Kidney epithelial cell (primary cell): ENCODE measurements around the gene NUP85. TPM values are rescaled to one million over a fixed set of nuclear protein-coding genes. Genes with fewer than 3 reads are reported as not detected.

Source experiments
- DNase-seq: peaks from one replicate; pipeline ENCODE4 v3.0.0-alpha.2; 2010; ENCODE audit warnings: low read depth
- H3K27me3 ChIP-seq: 2 replicates; pipeline ENCODE4 v1.6.0; 2011; ENCODE audit warnings: low read length; ENCODE audit not compliant: control insufficient read depth, insufficient read depth
- H3K36me3 ChIP-seq: 2 replicates; pipeline ENCODE4 v1.5.1; 2011; ENCODE audit warnings: low read length; ENCODE audit not compliant: control insufficient read depth, insufficient read depth
- H3K4me3 ChIP-seq: 2 replicates; pipeline ENCODE4 v1.5.1; 2011; ENCODE audit warnings: low read depth, mild to moderate bottlenecking, control low read depth, low read length
- total RNA-seq: library from RNA; depleted of rRNA; stranded (reverse); fragments of >200 nt; gene quantifications from 2 replicates; pipeline ENCODE4 v1.2.3, GENCODE V29; 2015
- TF ChIP-seq, protein P1 (sequence below): IDR thresholded peaks from 2 replicates; pipeline ENCODE4 v1.5.1; 2011; ENCODE audit warnings: mild to moderate bottlenecking, moderate library complexity, low read length, control low read depth, inconsistent platforms; ENCODE audit not compliant: insufficient read depth, poor library complexity, severe bottlenecking

Gene NUP85
- total RNA-seq, 1 donor from 2014 or later = 37.2 TPM

DNA sequence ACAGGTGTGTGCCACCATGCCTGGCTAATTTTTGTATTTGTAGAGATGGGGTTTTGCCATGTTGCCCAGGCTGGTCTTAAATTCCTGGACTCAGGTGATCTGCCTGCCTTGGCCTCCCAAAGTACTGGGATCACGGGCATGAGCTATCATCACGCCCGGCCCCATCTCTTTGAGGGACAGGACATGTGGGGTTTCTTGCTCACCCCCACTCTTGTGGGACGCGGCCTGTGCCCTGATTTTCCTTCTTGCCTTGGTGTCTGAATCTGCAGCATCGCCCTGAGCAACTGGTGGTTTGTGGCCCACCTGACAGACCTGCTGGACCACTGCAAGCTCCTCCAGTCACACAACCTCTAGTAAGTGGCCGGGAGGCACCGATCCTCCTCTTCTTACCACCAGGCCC, 25.6 kb downstream of the NUP85 start:
- no peak for DNase-seq
- H3K27me3 ChIP-seq = no peaks in the 10 kb centered on the region
- peaks cover 3% of the 10 kb centered on the region for H3K36me3 ChIP-seq
- H3K4me3 ChIP-seq = no peak overlapping the region
- TF ChIP-seq, protein P1, sequence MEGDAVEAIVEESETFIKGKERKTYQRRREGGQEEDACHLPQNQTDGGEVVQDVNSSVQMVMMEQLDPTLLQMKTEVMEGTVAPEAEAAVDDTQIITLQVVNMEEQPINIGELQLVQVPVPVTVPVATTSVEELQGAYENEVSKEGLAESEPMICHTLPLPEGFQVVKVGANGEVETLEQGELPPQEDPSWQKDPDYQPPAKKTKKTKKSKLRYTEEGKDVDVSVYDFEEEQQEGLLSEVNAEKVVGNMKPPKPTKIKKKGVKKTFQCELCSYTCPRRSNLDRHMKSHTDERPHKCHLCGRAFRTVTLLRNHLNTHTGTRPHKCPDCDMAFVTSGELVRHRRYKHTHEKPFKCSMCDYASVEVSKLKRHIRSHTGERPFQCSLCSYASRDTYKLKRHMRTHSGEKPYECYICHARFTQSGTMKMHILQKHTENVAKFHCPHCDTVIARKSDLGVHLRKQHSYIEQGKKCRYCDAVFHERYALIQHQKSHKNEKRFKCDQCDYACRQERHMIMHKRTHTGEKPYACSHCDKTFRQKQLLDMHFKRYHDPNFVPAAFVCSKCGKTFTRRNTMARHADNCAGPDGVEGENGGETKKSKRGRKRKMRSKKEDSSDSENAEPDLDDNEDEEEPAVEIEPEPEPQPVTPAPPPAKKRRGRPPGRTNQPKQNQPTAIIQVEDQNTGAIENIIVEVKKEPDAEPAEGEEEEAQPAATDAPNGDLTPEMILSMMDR = no peak

DNA sequence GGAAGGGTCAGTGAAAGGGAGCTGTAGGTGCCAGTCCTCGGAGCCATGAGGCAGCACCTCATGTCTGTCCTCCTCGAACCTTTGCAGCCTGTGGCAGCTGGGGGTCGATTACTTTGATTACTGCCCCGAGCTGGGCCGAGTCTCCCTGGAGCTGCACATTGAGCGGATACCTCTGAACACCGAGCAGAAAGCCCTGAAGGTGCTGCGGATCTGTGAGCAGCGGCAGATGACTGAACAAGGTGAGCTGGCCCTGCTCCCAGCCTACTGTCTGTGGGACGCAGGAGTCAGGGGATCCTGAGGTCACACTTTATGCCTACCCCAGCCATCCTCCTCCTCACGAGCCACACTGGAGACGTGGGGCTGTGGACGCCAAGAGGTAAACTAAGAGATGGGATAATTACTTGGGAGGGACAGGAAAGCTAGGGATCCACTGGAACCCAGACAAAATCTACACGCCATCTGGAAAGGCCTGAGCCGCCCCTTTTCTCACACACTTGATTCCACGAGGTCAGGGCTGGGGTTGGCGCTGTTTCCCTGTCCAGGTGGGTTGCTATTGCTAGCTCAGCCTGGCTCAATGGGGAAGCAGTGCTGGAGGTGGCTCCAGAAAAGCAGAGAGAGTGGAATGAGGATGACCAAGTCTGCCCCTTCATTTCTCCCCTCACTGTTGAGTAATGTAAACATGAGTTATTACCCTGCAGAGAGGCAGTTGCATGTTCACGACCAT, 26.4 kb downstream of the NUP85 start:
- Histone ChIP-seq H3K27me3 (no peaks in the 10 kb centered on the region), H3K36me3 (peaks cover 3% of the 10 kb centered on the region), H3K4me3 (no peak overlapping the region)
- TF ChIP-seq, protein P1 = no peak
- no peak for DNase-seq

DNA sequence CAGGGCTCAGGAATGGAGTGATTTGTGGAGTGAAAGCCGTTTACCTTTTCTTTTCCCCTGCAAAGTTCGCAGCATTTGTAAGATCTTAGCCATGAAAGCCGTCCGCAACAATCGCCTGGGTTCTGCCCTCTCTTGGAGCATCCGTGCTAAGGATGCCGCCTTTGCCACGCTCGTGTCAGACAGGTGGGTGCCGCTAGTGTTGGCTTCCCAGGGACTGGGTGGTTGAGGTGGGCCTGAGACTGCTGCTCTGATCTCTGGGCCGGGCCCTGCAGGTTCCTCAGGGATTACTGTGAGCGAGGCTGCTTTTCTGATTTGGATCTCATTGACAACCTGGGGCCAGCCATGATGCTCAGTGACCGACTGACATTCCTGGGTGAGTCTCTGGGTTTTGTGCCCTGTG, 27.3 kb downstream of the NUP85 start:
- no peak for DNase-seq
- Histone ChIP-seq H3K4me3 (no peak overlapping the region), H3K36me3 (peaks cover 3% of the 10 kb centered on the region), H3K27me3 (no peaks in the 10 kb centered on the region)
- TF ChIP-seq, protein P1 = no peak

DNA sequence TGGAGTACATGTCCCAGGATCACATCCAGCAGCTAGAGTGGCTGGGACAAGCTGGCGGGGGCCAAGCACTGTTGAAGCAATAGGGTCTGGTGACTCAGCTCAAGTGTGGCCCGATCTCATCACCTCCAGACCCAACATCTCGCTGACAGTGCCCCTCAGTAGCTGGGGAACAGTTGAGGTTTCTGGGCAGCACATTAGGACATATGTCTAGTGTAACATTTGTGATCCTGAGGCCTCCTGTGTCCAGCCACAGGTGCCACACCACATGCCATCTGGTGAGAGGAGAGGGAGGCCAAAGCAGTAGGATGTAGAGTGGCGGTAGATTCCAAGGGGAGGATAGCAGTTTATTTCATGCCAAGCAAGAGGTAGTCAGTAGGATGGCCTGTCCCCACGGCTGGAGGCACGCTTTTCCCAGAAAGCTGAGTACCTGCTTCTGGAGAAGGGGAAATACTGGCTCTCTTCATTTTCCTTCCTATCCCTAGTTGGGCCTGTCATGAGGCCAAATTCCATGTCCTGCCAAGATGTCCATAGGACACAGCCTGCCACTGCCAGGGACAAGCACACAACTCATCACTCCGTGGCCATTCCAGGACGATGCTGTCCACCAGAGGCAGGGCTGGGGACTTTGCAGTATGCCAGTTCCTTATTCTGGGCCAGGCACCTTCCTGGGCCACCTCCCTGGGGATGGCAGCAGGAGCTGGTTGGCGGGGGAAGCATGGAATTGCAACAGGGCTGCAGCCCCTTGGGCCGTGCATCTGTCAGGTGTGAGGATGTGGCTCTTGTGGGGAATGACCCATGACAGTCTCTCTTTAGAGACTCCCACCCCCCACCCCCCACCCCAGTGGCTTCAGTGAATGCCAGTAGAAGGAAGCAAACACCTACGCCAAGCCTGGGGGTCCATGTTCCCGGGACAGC, 31.9 kb downstream of the NUP85 start:
- Histone ChIP-seq H3K4me3 (no peak overlapping the region), H3K27me3 (no peaks in the 10 kb centered on the region), H3K36me3 (peaks cover 1% of the 10 kb centered on the region)
- no peak for DNase-seq
- TF ChIP-seq, protein P1 = no peak

DNA sequence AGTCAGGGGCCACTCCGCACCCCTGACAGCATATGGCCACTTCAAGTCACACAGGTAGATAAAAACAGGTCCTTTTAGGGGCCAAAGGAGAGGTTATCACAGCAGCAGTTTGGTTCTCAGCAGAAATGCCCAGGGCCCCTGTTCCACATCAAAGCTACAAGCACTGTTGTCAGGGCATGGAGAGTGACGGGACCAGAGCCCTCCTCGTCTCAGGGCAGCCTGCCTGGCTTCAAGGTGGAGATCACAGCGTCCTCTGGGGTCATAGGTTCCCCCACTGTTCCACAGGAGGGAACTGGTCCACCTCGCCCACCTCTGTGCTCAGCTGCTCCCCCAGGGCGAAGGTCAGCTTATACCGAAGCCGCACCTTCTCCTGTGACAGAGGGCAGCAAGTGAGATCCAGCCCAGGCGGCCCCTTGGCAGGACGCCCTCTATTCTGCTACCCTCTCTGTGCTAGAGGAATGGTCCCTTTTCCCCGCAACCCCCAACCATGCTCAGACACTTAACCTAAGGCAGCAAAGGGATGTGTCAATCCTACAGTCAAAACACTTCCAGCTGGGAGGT, 32.6 kb downstream of the NUP85 start:
- no peak for DNase-seq
- TF ChIP-seq, protein P1 = no peak
- H3K27me3 ChIP-seq = no peaks in the 10 kb centered on the region

More for the DNA sequence above, 32.6 kb downstream of the NUP85 start:
- Histone ChIP-seq H3K4me3 (no peak overlapping the region), H3K36me3 (peaks cover 3% of the 10 kb centered on the region)
